GM23248 (cell line): ENCODE results near the gene POM121.
"Not testable (repeated sequence)": the region's sequence is repeated elsewhere in the genome, so short reads cannot be mapped to it uniquely, and the experiment has no call there.

Experiments
- EZH2 ChIP-seq: fragments of 200-600 bp; sonication (generic); IDR thresholded peaks from 2 replicates; pipeline ENCODE4 v1.6.1; 2018; ENCODE audit warnings: antibody characterized with exemption, mild to moderate bottlenecking; ENCODE audit not compliant: insufficient read depth, poor library complexity, severe bottlenecking
- EZH2phosphoT487 ChIP-seq: fragments of 200-600 bp; sonication (generic); IDR thresholded peaks from 2 replicates; pipeline ENCODE4 v1.6.1; 2018; ENCODE audit warnings: antibody characterized with exemption, moderate library complexity, mild to moderate bottlenecking, low read depth; ENCODE audit not compliant: insufficient read depth

- TF ChIP-seq EZH2, EZH2phosphoT487: not testable (repeated sequence)
Measured at GRCh38 chr7:72976434-72976833, 51.5 kb downstream of the POM121 start.
